HAP-1 (cell line): ENCODE data around the gene GAL3ST1.

ENCODE experiments used
- DNase-seq, 2 experiments: peaks; one replicate each; pipeline ENCODE4 v3.0.0-alpha.2; 2016 to 2020; ENCODE audit warnings: low spot score in 2 of 2
- H3K27me3 ChIP-seq: fragments of 250-450 bp; sonication (Bioruptor Pico); 2 replicates; pipeline ENCODE4 v1.5.1; 2020; ENCODE audit warnings: low read depth, mild to moderate bottlenecking, moderate library complexity
- H3K36me3 ChIP-seq: fragments of 250-450 bp; sonication (Bioruptor Pico); replicated peaks from 2 replicates; pipeline ENCODE4 v1.5.1; 2020; ENCODE audit warnings: mild to moderate bottlenecking
- H3K4me1 ChIP-seq: fragments of 250-450 bp; sonication (Bioruptor Pico); 2 replicates; pipeline ENCODE4 v1.5.1; 2020; ENCODE audit warnings: mild to moderate bottlenecking
- H3K4me3 ChIP-seq: fragments of 250-450 bp; sonication (Bioruptor Pico); 2 replicates; pipeline ENCODE4 v1.5.1; 2020; ENCODE audit warnings: mild to moderate bottlenecking, moderate library complexity
- H3K9me3 ChIP-seq: fragments of 250-450 bp; sonication (Bioruptor Pico); 2 replicates; pipeline ENCODE4 v1.5.1; 2020; ENCODE audit warnings: mild to moderate bottlenecking, moderate library complexity
- in situ Hi-C: fragments of 300-500 bp; cut with MboI; formaldehyde crosslinking; loops from 3 replicates; pipeline ENCODE4 v1.14.3; 2020; ENCODE audit warnings: low sequenced_read_pairs, inconsistent platforms, mixed read lengths

Gene GAL3ST1

DNA sequence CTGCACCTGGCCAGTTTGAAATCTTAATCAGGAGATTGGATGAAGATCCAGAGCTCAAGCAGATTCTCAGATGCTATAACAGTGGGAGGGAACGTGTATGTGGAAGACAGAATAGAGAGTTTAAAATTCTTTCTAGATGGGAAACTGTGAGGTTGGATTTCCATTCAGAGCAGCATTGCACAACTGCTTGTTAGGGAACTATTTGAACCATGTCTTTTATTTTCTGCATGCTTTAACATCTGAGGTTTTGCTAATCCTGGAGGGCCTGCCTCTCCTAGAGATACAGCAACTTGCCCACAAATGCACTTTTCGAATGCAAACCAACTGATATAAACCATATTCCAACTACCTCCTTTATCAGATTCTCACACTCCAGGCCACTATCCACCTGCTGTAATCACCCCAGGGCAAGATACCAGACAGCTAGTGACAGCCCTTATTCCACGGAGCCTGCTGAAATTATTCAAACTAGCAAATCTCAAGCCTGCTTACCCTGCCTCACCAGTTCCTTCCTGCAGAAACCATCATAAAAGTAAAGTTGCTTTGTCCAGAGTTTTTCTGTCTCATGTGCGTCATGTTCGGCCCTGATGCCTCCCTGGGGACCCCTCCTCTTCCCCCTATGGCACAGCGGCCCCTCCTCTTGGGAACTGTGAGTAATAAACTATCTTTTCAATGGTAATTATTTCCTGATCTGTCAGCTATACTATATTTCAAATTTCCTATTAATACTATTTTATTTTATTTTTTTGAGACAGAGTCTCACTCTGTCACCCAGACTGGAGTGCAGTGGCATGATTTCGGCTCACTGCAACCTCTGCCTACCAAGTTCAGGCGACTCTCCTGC, 50.6 kb downstream of the GAL3ST1 start:
- Histone ChIP-seq H3K4me1 (no peaks in the 10 kb centered on the region), H3K27me3 (no peaks in the 10 kb centered on the region; the same call in 1 of the 2 replicates), H3K4me3 (no peak overlapping the region), H3K36me3 (no peaks in the 10 kb centered on the region), H3K9me3 (no peaks in the 10 kb centered on the region)
- no peak for DNase-seq
- in situ Hi-C loops, result no loop called here

DNA sequence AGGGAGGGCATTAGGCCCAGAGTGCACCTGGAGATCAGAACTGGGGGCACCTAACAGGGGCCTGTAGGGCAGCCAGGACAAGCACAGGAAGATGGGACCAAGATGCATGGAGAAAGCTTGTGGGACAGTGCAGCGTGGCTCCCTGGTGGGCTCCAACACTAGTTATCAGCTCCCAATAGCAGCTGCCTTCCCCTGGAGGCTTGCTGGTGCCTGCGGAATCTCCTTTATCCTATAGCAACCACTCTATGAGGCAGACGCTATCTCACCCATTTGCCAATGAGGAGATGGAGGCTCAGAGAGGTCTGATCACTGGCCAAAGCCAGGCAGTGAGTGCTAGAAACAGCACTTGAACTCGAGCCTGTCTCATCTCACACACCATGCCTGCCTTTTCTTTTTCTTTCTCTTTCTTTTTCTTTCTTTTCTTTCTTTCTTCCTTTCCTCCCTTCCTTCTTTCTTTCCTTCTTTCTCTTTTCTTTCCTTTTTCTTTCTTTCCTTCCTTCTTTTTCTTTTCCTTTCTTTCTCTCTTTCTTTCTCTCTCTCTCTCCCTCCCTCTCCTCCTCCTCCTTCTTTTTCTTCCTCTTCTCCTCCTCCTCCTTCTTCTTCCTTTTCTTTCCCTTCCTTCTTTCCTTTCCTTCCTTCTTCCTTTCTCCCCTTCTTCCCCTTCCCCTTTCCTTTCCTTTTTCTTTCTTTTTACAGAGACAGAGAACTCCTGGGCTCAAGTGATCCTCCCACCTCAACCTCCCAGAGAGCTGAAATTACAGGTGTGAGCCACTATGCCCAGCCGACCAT, 52.9 kb downstream of the GAL3ST1 start:
- Histone ChIP-seq H3K9me3 (no peaks in the 10 kb centered on the region), H3K36me3 (no peaks in the 10 kb centered on the region), H3K4me3 (no peak overlapping the region), H3K4me1 (no peaks in the 10 kb centered on the region), H3K27me3 (no peaks in the 10 kb centered on the region)
- DNase-seq, result no peak
- in situ Hi-C loops, result no loop called here

DNA sequence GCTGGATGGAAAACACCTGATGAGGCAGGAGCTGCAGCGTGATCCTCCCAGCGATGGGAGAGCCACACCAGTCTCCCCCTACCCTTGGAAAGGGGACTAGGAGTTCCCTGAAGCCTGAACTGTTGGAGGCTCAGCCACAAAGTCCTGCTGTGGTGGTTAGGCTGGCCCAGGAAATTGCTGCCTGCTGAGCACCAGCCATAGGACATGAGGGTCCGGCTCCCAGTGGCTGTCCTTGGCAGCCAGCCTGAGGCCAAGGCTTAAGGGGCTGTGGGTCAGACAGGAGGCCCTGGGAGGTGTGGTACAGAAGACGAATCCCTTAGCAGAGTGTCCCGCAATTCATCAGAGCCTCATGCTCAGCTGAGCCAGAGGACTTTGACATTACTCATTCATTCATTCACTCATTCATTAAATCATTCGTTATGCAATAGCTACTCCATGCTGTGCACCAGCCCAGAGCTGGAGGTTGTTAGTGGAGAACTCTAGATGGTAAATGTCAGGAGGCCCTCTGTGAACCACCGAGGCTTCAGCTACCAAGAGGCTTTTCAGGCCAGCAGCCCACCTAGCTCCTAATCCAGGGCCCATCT, 54.5 kb downstream of the GAL3ST1 start:
- H3K4me1 ChIP-seq, result no peaks in the 10 kb centered on the region
- no peaks in the 10 kb centered on the region for H3K9me3 ChIP-seq
- H3K27me3 ChIP-seq, result no peaks in the 10 kb centered on the region
- no peak overlapping the region for H3K4me3 ChIP-seq
- DNase-seq, result no peak
- no peaks in the 10 kb centered on the region for H3K36me3 ChIP-seq
- in situ Hi-C loops, result no loop called here

- H3K27me3 ChIP-seq, result no peaks in the 10 kb centered on the region
- in situ Hi-C loops, result no loop called here
- H3K4me3 ChIP-seq, result no peak overlapping the region
- H3K9me3 ChIP-seq, result no peaks in the 10 kb centered on the region
- no peaks in the 10 kb centered on the region for H3K36me3 ChIP-seq
- H3K4me1 ChIP-seq, result no peaks in the 10 kb centered on the region
- no peak for DNase-seq
These were observed 57.7 kb downstream of the GAL3ST1 start for GRCh38 chr22:30516731-30517130.

- no peaks in the 10 kb centered on the region for H3K4me1 ChIP-seq
- no peaks in the 10 kb centered on the region for H3K36me3 ChIP-seq
- no peak for DNase-seq
- H3K4me3 ChIP-seq, result no peak overlapping the region
- in situ Hi-C loops, result no loop called here
- H3K27me3 ChIP-seq, result no peaks in the 10 kb centered on the region
- no peaks in the 10 kb centered on the region for H3K9me3 ChIP-seq
These were observed 58.2 kb downstream of the GAL3ST1 start for GRCh38 chr22:30516273-30516672.

- in situ Hi-C loops, result no loop called here
These were observed 60.2 kb downstream of the GAL3ST1 start for GRCh38 chr22:30514252-30514651.

DNA sequence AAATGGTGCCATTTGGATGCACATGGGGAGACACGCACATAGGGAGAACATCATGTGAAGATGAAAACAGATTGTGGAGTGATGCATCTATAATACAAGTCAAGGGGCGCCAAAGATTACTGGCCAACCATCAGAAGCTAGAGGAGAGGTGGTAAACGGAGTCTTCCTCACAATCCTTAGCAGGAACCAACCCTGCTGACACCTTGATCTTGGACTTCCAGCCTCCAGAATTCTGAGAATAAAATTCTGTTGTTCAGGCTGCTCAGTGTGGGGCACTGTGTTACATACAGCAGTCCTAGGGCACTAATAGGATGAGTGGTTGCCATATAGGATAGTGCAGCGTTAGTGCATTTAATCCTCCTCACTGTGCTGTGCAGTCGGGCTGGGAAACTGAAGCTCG, 61.0 kb downstream of the GAL3ST1 start:
- DNase-seq, result no peak
- Histone ChIP-seq H3K4me3 (no peak overlapping the region), H3K4me1 (no peaks in the 10 kb centered on the region), H3K9me3 (no peaks in the 10 kb centered on the region), H3K27me3 (no peaks in the 10 kb centered on the region), H3K36me3 (no peaks in the 10 kb centered on the region)
- in situ Hi-C loops, result no loop called here

More at GRCh38 chr22:30514252-30514651, 60.2 kb downstream of the GAL3ST1 start:
- no peaks in the 10 kb centered on the region for H3K9me3 ChIP-seq
- H3K36me3 ChIP-seq, result no peaks in the 10 kb centered on the region
- DNase-seq, result no peak
- H3K4me3 ChIP-seq, result no peak overlapping the region
- no peaks in the 10 kb centered on the region for H3K4me1 ChIP-seq
- H3K27me3 ChIP-seq, result no peaks in the 10 kb centered on the region

DNA sequence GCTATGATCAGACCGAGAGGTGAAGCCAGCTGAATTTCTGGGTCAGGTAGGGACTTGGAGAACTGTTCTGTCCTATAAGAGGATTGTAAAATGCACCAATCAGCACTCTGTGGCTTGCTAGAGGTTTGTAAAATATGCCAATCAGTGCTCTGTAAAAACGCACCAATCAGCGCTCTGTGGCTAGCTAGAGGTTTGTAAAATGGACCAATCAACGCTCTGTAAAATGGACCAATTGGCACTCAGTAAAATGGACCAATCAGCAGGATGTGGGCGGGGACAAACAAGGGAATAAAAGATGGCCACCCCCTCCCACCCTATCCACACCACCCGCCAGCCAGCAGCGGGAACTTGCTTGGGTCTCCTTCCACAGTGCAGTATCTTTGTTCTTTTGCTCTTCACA, 62.6 kb downstream of the GAL3ST1 start:
- H3K4me1 ChIP-seq, result no peaks in the 10 kb centered on the region
- in situ Hi-C loops, result no loop called here
- H3K27me3 ChIP-seq, result no peaks in the 10 kb centered on the region
- no peak overlapping the region for H3K4me3 ChIP-seq
- no peaks in the 10 kb centered on the region for H3K36me3 ChIP-seq
- H3K9me3 ChIP-seq, result no peaks in the 10 kb centered on the region
- no peak for DNase-seq

GRCh38 chr22:30511109-30511508, 63.4 kb downstream of the GAL3ST1 start:
- in situ Hi-C loops, result no loop called here
- Histone ChIP-seq H3K4me3 (no peak overlapping the region), H3K36me3 (no peaks in the 10 kb centered on the region), H3K9me3 (no peaks in the 10 kb centered on the region), H3K4me1 (no peaks in the 10 kb centered on the region), H3K27me3 (no peaks in the 10 kb centered on the region)
- no peak for DNase-seq

DNA sequence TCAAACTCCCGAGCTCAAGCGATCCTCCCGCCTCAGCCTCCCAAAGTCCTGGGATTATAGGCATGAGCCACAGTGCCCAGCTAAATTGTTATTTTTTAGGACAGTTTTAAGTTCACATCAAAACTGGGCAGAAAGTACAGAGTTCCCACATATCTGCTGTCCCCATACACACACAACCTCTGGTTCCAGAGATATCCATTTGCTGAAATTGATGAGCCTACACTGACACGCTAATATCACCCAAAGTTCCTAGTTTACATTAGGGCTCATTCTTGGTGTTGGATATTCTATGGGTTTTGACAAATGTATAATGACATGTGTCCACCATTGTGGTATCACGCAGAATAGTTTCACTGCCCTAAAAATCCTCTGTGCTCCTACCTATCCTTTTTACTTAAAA, 66.2 kb downstream of the GAL3ST1 start:
- no peak for DNase-seq
- H3K36me3 ChIP-seq, result no peaks in the 10 kb centered on the region
- H3K4me3 ChIP-seq, result no peak overlapping the region
- H3K4me1 ChIP-seq, result no peaks in the 10 kb centered on the region
- in situ Hi-C loops, result no loop called here
- H3K27me3 ChIP-seq, result no peaks in the 10 kb centered on the region
- H3K9me3 ChIP-seq, result no peaks in the 10 kb centered on the region

DNA sequence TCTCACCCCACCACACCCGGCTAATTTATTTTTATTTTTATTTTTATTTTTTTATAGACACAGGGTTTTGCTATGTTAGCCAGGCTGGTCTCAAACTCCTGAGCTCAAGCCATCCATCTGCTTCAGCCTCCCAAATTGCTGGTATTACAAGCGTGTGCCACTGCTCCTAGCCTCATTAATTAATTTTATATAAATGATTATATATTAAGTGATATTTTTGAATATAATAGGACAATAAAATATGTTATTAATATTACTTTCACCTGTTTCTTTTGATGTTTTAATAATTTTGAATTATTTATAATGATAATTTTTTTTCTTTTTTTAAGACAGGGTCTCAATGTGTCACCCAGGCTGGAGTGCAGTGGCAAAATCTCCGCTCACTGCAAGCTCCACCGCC, 66.8 kb downstream of the GAL3ST1 start:
- Histone ChIP-seq H3K9me3 (no peaks in the 10 kb centered on the region), H3K4me1 (no peaks in the 10 kb centered on the region), H3K27me3 (no peaks in the 10 kb centered on the region), H3K36me3 (no peaks in the 10 kb centered on the region), H3K4me3 (no peak overlapping the region)
- DNase-seq, result no peak
- in situ Hi-C loops, result no loop called here

DNA sequence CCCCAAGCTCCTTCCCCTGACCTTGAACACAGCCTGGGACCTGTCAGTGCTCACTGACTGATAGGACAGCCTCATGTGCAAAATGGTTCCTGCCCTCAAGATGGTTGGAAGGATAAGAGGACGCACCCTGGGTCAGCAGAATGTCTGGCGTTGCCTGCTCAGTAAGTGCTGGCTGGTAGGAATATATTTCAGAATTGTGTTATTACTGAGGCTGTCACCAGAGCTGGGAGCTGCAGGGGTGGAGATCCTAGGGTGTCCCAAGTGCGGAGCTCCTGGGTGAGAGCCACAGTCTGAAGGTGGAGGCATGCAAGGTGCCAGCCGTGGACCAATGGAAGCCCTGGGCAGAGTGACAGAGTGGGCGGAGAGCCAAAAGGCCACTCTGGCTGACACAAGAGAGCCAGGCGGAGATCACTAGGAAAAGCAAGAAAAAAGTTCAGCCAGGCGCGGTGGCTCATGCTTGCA, 67.9 kb downstream of the GAL3ST1 start:
- no peaks in the 10 kb centered on the region for H3K4me1 ChIP-seq
- H3K27me3 ChIP-seq, result peaks cover under 1% of the 10 kb centered on the region; the same call in 1 of the 2 replicates
- H3K36me3 ChIP-seq, result no peaks in the 10 kb centered on the region
- DNase-seq, result no peak
- in situ Hi-C loops, result no loop called here
- no peak overlapping the region for H3K4me3 ChIP-seq
- H3K9me3 ChIP-seq, result no peaks in the 10 kb centered on the region
